HEK293 (cell line): ENCODE measurements around the gene PABPC4L.

ENCODE experiments used
- CTCF ChIA-PET: fragments of 350-600 bp; formaldehyde crosslinking; extraction: SDS; loops from one replicate; lab custom pipeline; 2021; ENCODE audit warnings: antibody characterized with exemption; lab: Yijun Ruan, JAX
- POLR2A ChIA-PET: fragments of 300-600 bp; formaldehyde crosslinking; extraction: SDS; loops from one replicate; lab custom pipeline; 2020; ENCODE audit warnings: antibody characterized with exemption, inconsistent platforms; lab: Yijun Ruan, JAX
- H3K27ac ChIP-seq: fragments of 200-500 bp; sonication (Bioruptor generic); 2 replicates; pipeline ENCODE4 v1.5.1; 2014; ENCODE audit warnings: low read depth, low read length, control low read depth, inconsistent platforms; ENCODE audit errors: extremely low read depth
- H3K36me3 ChIP-seq, 2 experiments: fragments of 200-500 bp in 1 of 2; sonication (Bioruptor generic) in 1 of 2; 1 replicate in 1 of 2; 2 replicates in 1 of 2; pipeline ENCODE4 v1.5.1; 2014 to 2017; ENCODE audit warnings: inconsistent platforms in 2 of 2, low read length in 2 of 2; ENCODE audit not compliant: control insufficient read depth in 2 of 2, insufficient read depth in 1 of 2
- H3K4me1 ChIP-seq: fragments of 200-500 bp; sonication (Bioruptor generic); 2 replicates; pipeline ENCODE4 v1.5.1; 2014; ENCODE audit warnings: mild to moderate bottlenecking, low read length, inconsistent platforms; ENCODE audit not compliant: control insufficient read depth, insufficient read depth
- H3K4me3 ChIP-seq: 2 replicates; pipeline ENCODE4 v1.5.1; 2011; ENCODE audit warnings: low read depth, mild to moderate bottlenecking, control low read depth, low read length, moderate library complexity
- H3K9me3 ChIP-seq: fragments of 200-500 bp; sonication (Bioruptor generic); 2 replicates; pipeline ENCODE4 v1.5.1; 2014; ENCODE audit warnings: low read depth, low read length, inconsistent platforms; ENCODE audit not compliant: control insufficient read depth, insufficient read depth
- MZF1 ChIP-seq: fragments of 450-650 bp; formaldehyde crosslinking; IDR thresholded peaks from 2 replicates; pipeline ENCODE4 v1.5.1; 2017; ENCODE audit warnings: missing biosample characterization, missing genetic modification characterization, borderline replicate concordance
- RBAK ChIP-seq: fragments of 450-650 bp; formaldehyde crosslinking; IDR thresholded peaks from 2 replicates; pipeline ENCODE4 v1.5.1; 2016; ENCODE audit warnings: missing biosample characterization, missing genetic modification characterization
- SP2 ChIP-seq: fragments of 450-650 bp; formaldehyde crosslinking; IDR thresholded peaks from 2 replicates; pipeline ENCODE4 v1.5.1; 2016; ENCODE audit warnings: missing biosample characterization, missing genetic modification characterization
- TSHZ1 ChIP-seq: fragments of 450-650 bp; formaldehyde crosslinking; IDR thresholded peaks from 2 replicates; pipeline ENCODE4 v1.5.1; 2016; ENCODE audit warnings: missing biosample characterization, missing genetic modification characterization, borderline replicate concordance
- ZBTB49 ChIP-seq: fragments of 450-650 bp; formaldehyde crosslinking; IDR thresholded peaks from 2 replicates; pipeline ENCODE4 v1.5.1; 2016; ENCODE audit warnings: missing biosample characterization, missing genetic modification characterization, low read depth
- ZNF19 ChIP-seq: fragments of 450-650 bp; formaldehyde crosslinking; IDR thresholded peaks from 2 replicates; pipeline ENCODE4; 2016; ENCODE audit warnings: missing biosample characterization, missing genetic modification characterization, low read depth
- ZNF24 ChIP-seq: fragments of 450-650 bp; formaldehyde crosslinking; IDR thresholded peaks from 2 replicates; pipeline ENCODE4 v1.5.1; 2016; ENCODE audit warnings: missing biosample characterization, missing genetic modification characterization
- ZNF48 ChIP-seq: fragments of 450-650 bp; formaldehyde crosslinking; IDR thresholded peaks from 2 replicates; pipeline ENCODE4 v1.5.1; 2016; ENCODE audit warnings: missing biosample characterization, missing genetic modification characterization
- ZNF561 ChIP-seq: fragments of 450-650 bp; IDR thresholded peaks from 2 replicates; pipeline ENCODE4 v1.5.1; 2018; ENCODE audit warnings: missing biosample characterization, missing genetic modification characterization, borderline replicate concordance
- ZNF600 ChIP-seq: fragments of 450-650 bp; formaldehyde crosslinking; IDR thresholded peaks from 2 replicates; pipeline ENCODE4 v1.5.1; 2016; ENCODE audit warnings: missing biosample characterization, missing genetic modification characterization
- ZNF76 ChIP-seq: fragments of 450-650 bp; formaldehyde crosslinking; IDR thresholded peaks from 2 replicates; pipeline ENCODE4; 2016; ENCODE audit warnings: low read depth, missing biosample characterization, missing genetic modification characterization, borderline replicate concordance
- ZNF830 ChIP-seq: fragments of 450-650 bp; IDR thresholded peaks from 2 replicates; pipeline ENCODE4 v1.5.0; 2018; ENCODE audit warnings: missing biosample characterization, missing genetic modification characterization, low read depth, mild to moderate bottlenecking, moderate library complexity
- ZSCAN5A ChIP-seq: fragments of 450-650 bp; formaldehyde crosslinking; IDR thresholded peaks from 2 replicates; pipeline ENCODE4 v1.5.1; 2016; ENCODE audit warnings: missing biosample characterization, missing genetic modification characterization

The PABPC4L gene

GRCh38 chr4:134201216-134202161, at the start of gene PABPC4L:
Gene PABPC4L (minus strand): TSS chr4:134201789. CDS start chr4:134201019, 770 bp downstream.
- no peak for TF ChIP-seq SP2 (tag by site-specific recombination)
- Histone ChIP-seq H3K27ac (no peak within 1 kb of the TSS), H3K4me1 (no peaks in the 10 kb centered on the region; the same call in 1 of the 2 replicates), H3K4me3 (peak within 1 kb of the TSS; percentile 41), H3K9me3 (no peaks in the 10 kb centered on the region), H3K36me3 (peaks cover 0 to 4% of the 10 kb centered on the region in 2 experiments; a peak in 1 of 3 replicates)
- ChIA-PET CTCF (no interaction called here), POLR2A (no interaction called here)

- no peak for TF ChIP-seq ZNF830
- no peak for TF ChIP-seq ZNF76 (tag by site-specific recombination)
- TF ChIP-seq ZNF600 (tag by site-specific recombination), result no peak
- TF ChIP-seq ZNF24 (tag by site-specific recombination), result no peak
- TF ChIP-seq ZBTB49 (tag by site-specific recombination), result no peak
- no peak for TF ChIP-seq ZSCAN5A
- TF ChIP-seq ZNF561 (tag by site-specific recombination), result no peak
- no peak for TF ChIP-seq RBAK (tag by site-specific recombination)
- no peak for TF ChIP-seq ZNF48 (tag by site-specific recombination)
- no peak for TF ChIP-seq ZNF19
- no peak for TF ChIP-seq TSHZ1 (tag by site-specific recombination)
- no peak for TF ChIP-seq MZF1 (tag by site-specific recombination)
- no peak overlapping the region for H3K27ac ChIP-seq
- H3K36me3 ChIP-seq, result no peaks in the 10 kb centered on the region
- POLR2A ChIA-PET, result no interaction called here
- CTCF ChIA-PET, result no interaction called here
- H3K4me1 ChIP-seq, result no peaks in the 10 kb centered on the region
- H3K4me3 ChIP-seq, result no peak overlapping the region
- H3K9me3 ChIP-seq, result no peaks in the 10 kb centered on the region
These were observed 49.7 kb upstream of the PABPC4L start for GRCh38 chr4:134251322-134251721.
